Activated gamma-delta T cell treated with anti-CD3 and anti-CD28 coated beads, Interleukin-2, amount 50 U/mL, for 16 hours (primary cell): ENCODE data around the gene SCGB1C1.
"Not testable (repeated sequence)": the region's sequence is repeated elsewhere in the genome, so short reads cannot be mapped to it uniquely, and the experiment has no call there.

ENCODE experiments used
- DNase-seq: peaks from one replicate; pipeline ENCODE4 v3.0.0-alpha.2; 2020; ENCODE audit warnings: low read depth

The SCGB1C1 gene

GRCh38 chr11:218815-219593 is 26.1 kb downstream of the SCGB1C1 start:
- DNase-seq, result no peak

- DNase-seq, result not testable (repeated sequence)
Measured at GRCh38 chr11:220641-221215, 27.9 kb downstream of the SCGB1C1 start.

- no peak for DNase-seq
Measured at GRCh38 chr11:221539-221938, 28.7 kb downstream of the SCGB1C1 start.

GRCh38 chr11:221998-222789 is 29.3 kb downstream of the SCGB1C1 start:
- no peak for DNase-seq

- DNase-seq, result no peak
Measured at GRCh38 chr11:223026-223789, 30.3 kb downstream of the SCGB1C1 start.

- no peak for DNase-seq
Measured at GRCh38 chr11:223884-224283, 31.0 kb downstream of the SCGB1C1 start.

GRCh38 chr11:224424-224823 is 31.5 kb downstream of the SCGB1C1 start:
- no peak for DNase-seq

GRCh38 chr11:225734-226453 is 33.0 kb downstream of the SCGB1C1 start:
- no peak for DNase-seq

- no peak for DNase-seq
Measured at GRCh38 chr11:227824-228379, 35.0 kb downstream of the SCGB1C1 start.

GRCh38 chr11:230431-230830 is 37.6 kb downstream of the SCGB1C1 start:
- DNase-seq, result no peak

GRCh38 chr11:232783-233565 is 40.1 kb downstream of the SCGB1C1 start:
- no peak for DNase-seq

GRCh38 chr11:235180-235579 is 42.3 kb downstream of the SCGB1C1 start:
- no peak for DNase-seq

- peak; percentile 65 for DNase-seq
Measured at GRCh38 chr11:235609-235996, 42.7 kb downstream of the SCGB1C1 start.

- DNase-seq, result peak; percentile 68
Measured at GRCh38 chr11:235997-236773, 43.3 kb downstream of the SCGB1C1 start, which contains the start of gene SIRT3. SIRT3 (minus strand) TSS chr11:236342; CDS start chr11:236328, 14 bp downstream.

GRCh38 chr11:236774-237767 is 44.2 kb downstream of the SCGB1C1 start, which contains the start of gene PSMD13:
PSMD13 (plus strand) TSS chr11:236976; CDS start chr11:237050, 74 bp downstream.
- DNase-seq, result peak; percentile 85

GRCh38 chr11:238346-238745 is 45.5 kb downstream of the SCGB1C1 start:
- DNase-seq, result not testable (repeated sequence)

GRCh38 chr11:240315-240714 is 47.4 kb downstream of the SCGB1C1 start:
- DNase-seq, result no peak

- no peak for DNase-seq
Measured at GRCh38 chr11:241634-242033, 48.8 kb downstream of the SCGB1C1 start.
